HG03442 (cell line): Measurements from ENCODE around the gene HOXB1.

Source experiments
- ATAC-seq: cut with Tn5 transposase; IDR thresholded peaks from one replicate; pipeline ENCODE4 v1.9.1; 2021; ENCODE audit warnings: mild to moderate bottlenecking, moderate library complexity; ENCODE audit not compliant: unreplicated experiment

The HOXB1 gene

GRCh38 chr17:48530887-48531272, at the start of gene HOXB1:
Gene HOXB1 (minus strand): TSS chr17:48531011. CDS start chr17:48530904, 107 bp downstream.
- ATAC-seq = no peak

GRCh38 chr17:48579760-48580554, 49.1 kb upstream of the HOXB1 start:
- no peak for ATAC-seq

GRCh38 chr17:48579471-48579759, 48.6 kb upstream of the HOXB1 start:
- ATAC-seq = no peak

- no peak for ATAC-seq
Measured at GRCh38 chr17:48578616-48579470, 48.0 kb upstream of the HOXB1 start.

- ATAC-seq = no peak
Measured at GRCh38 chr17:48577946-48578615, 47.3 kb upstream of the HOXB1 start, which contains the start of gene HOXB4. Gene HOXB4 (minus strand): TSS chr17:48578350. CDS start chr17:48578319, 31 bp downstream.

GRCh38 chr17:48577330-48577945, 46.6 kb upstream of the HOXB1 start:
- ATAC-seq = no peak

- no peak for ATAC-seq
Measured at GRCh38 chr17:48576479-48577309, 45.9 kb upstream of the HOXB1 start.

GRCh38 chr17:48575673-48576478, 45.1 kb upstream of the HOXB1 start:
- no peak for ATAC-seq

- ATAC-seq = no peak
Measured at GRCh38 chr17:48575066-48575582, 44.3 kb upstream of the HOXB1 start.

- no peak for ATAC-seq
Measured at GRCh38 chr17:48574505-48575065, 43.8 kb upstream of the HOXB1 start.

- no peak for ATAC-seq
Measured at GRCh38 chr17:48571826-48572417, 41.1 kb upstream of the HOXB1 start.

GRCh38 chr17:48571024-48571818, 40.4 kb upstream of the HOXB1 start:
- ATAC-seq = no peak

GRCh38 chr17:48570325-48571023, 39.7 kb upstream of the HOXB1 start:
- ATAC-seq = no peak

GRCh38 chr17:48569674-48570324, 39.0 kb upstream of the HOXB1 start:
- ATAC-seq = no peak

GRCh38 chr17:48569240-48569582, 38.4 kb upstream of the HOXB1 start:
- no peak for ATAC-seq

GRCh38 chr17:48568499-48569239, 37.9 kb upstream of the HOXB1 start:
- no peak for ATAC-seq
